Sciatic nerve (tissue), 2 donors: ENCODE measurements around the gene AQP10. TPM values are rescaled to one million over a fixed set of nuclear protein-coding genes. Genes with fewer than 3 reads are reported as not detected.
A peak's percentile ranks its signal among the peaks of the same experiment; 100 is the strongest.
"Not testable (repeated sequence)": the region's sequence is repeated elsewhere in the genome, so short reads cannot be mapped to it uniquely, and the experiment has no call there.

Source experiments
- ATAC-seq: fragments of 200-7000 bp; cut with Tn5 transposase; one replicate; pipeline ENCODE4 v1.9.1; 2020; ENCODE audit warnings: mild to moderate bottlenecking, moderate library complexity
- DNase-seq: peaks from one replicate; pipeline ENCODE4 v3.0.0-alpha.2; 2020; ENCODE audit warnings: low spot score
- intact Hi-C: fragments of 100-400 bp; cut with DNase I; formaldehyde crosslinking; loops from one replicate; pipeline ENCODE4 v1.14.2; 2022
- total RNA-seq: library from RNA; stranded (reverse); fragmentation: NEBNext Ultra II Directional; extraction: Animal tissue kit (Norgen Biotek cat#: 25700); gene quantifications from one replicate; pipeline ENCODE4 v1.2.1, GENCODE V29; 2021
- donor health status: DM: no; HTN: no; CAD: no.
- donor health status: DM: no; HTN: no; CAD: no.

The AQP10 gene
- total RNA-seq, 1 donor from 2014 or later, result not detected

GRCh38 chr1:154337253-154337894 lies 16.5 kb downstream of the AQP10 start:
- intact Hi-C loops, result no loop called here
- DNase-seq, result no peak
- ATAC-seq, result no peak

- intact Hi-C loops, result no loop called here
- DNase-seq (no peak), ATAC-seq (no peak)
Observed at GRCh38 chr1:154338875-154339274, 18.0 kb downstream of the AQP10 start.

GRCh38 chr1:154341366-154341765 lies 20.5 kb downstream of the AQP10 start:
- DNase-seq, intact Hi-C loops, ATAC-seq: not testable (repeated sequence)

- ATAC-seq (no peak), DNase-seq (no peak)
- intact Hi-C loops, result no loop called here
Observed at GRCh38 chr1:154342132-154342531, 21.2 kb downstream of the AQP10 start.

GRCh38 chr1:154342836-154343472 lies 22.1 kb downstream of the AQP10 start:
- ATAC-seq (no peak), DNase-seq (no peak)
- intact Hi-C loops, result no loop called here

GRCh38 chr1:154344977-154345837 lies 24.3 kb downstream of the AQP10 start:
- intact Hi-C loops, result no loop called here
- ATAC-seq (no peak), DNase-seq (no peak)

GRCh38 chr1:154346276-154346917 lies 25.5 kb downstream of the AQP10 start:
- DNase-seq (no peak), ATAC-seq (no peak)
- intact Hi-C loops, result no loop called here

- DNase-seq, result no peak
- ATAC-seq, result no peak
- intact Hi-C loops, result no loop called here
Observed at GRCh38 chr1:154347961-154348360, 27.1 kb downstream of the AQP10 start.

- DNase-seq (no peak), ATAC-seq (no peak)
- intact Hi-C loops, result no loop called here
Observed at GRCh38 chr1:154348429-154349076, 27.7 kb downstream of the AQP10 start.

- DNase-seq (no peak), ATAC-seq (no peak)
- intact Hi-C loops, result no loop called here
Observed at GRCh38 chr1:154349121-154349520, 28.2 kb downstream of the AQP10 start.

GRCh38 chr1:154350383-154350782 lies 29.5 kb downstream of the AQP10 start:
- intact Hi-C loops, result no loop called here
- ATAC-seq (no peak), DNase-seq (no peak)

GRCh38 chr1:154351363-154352068 lies 30.6 kb downstream of the AQP10 start:
- intact Hi-C loops, result no loop called here
- no peak for DNase-seq
- no peak for ATAC-seq

- DNase-seq, result no peak
- intact Hi-C loops, result no loop called here
- no peak for ATAC-seq
Observed at GRCh38 chr1:154352245-154352580, 31.3 kb downstream of the AQP10 start.

GRCh38 chr1:154352581-154353459 lies 31.9 kb downstream of the AQP10 start:
- DNase-seq (peak; percentile 72), ATAC-seq (peak; percentile 74)
- intact Hi-C loops, result no loop called here

GRCh38 chr1:154353460-154353904 lies 32.6 kb downstream of the AQP10 start:
- DNase-seq, result no peak
- intact Hi-C loops, result no loop called here
- ATAC-seq, result peak; percentile 78

- intact Hi-C loops, result no loop called here
- DNase-seq (no peak), ATAC-seq (no peak)
Observed at GRCh38 chr1:154353966-154354365, 33.1 kb downstream of the AQP10 start.

GRCh38 chr1:154358519-154358918 lies 37.6 kb downstream of the AQP10 start:
- ATAC-seq, result no peak
- intact Hi-C loops, result no loop called here
- DNase-seq, result no peak

- ATAC-seq (no peak), DNase-seq (no peak)
- intact Hi-C loops, result no loop called here
Observed at GRCh38 chr1:154360288-154360687, 39.4 kb downstream of the AQP10 start.
